Activated CD8-positive, alpha-beta memory T cell treated with anti-CD3 and anti-CD28 coated beads, Interleukin-2, amount 50 U/mL, for 1 hour (primary cell): ENCODE measurements around the gene RANBP10.

ENCODE experiments used
- DNase-seq: peaks from one replicate; pipeline ENCODE4 v3.0.0-alpha.2; 2020; ENCODE audit errors: extremely low read depth

RANBP10 gene

GRCh38 chr16:67825906-67826305 lies 19.5 kb upstream of the RANBP10 start:
- DNase-seq = no peak

GRCh38 chr16:67825119-67825518 lies 18.8 kb upstream of the RANBP10 start:
- no peak for DNase-seq

GRCh38 chr16:67822511-67822910 lies 16.2 kb upstream of the RANBP10 start:
- no peak for DNase-seq

GRCh38 chr16:67820608-67821259 lies 14.4 kb upstream of the RANBP10 start:
- no peak for DNase-seq

- no peak for DNase-seq
Observed at GRCh38 chr16:67814567-67814966, 8.2 kb upstream of the RANBP10 start.

- DNase-seq = no peak
Observed at GRCh38 chr16:67811899-67812298, 5.5 kb upstream of the RANBP10 start.

- no peak for DNase-seq
Observed at GRCh38 chr16:67807148-67807682, 855 bp upstream of the RANBP10 start.

- no peak for DNase-seq
Observed at GRCh38 chr16:67805718-67806427, 487 bp downstream of the RANBP10 start.

GRCh38 chr16:67804853-67805542 lies 1.4 kb downstream of the RANBP10 start:
- DNase-seq = no peak

- no peak for DNase-seq
Observed at GRCh38 chr16:67803894-67804293, 2.5 kb downstream of the RANBP10 start.

- no peak for DNase-seq
Observed at GRCh38 chr16:67801883-67802282, 4.5 kb downstream of the RANBP10 start.

- no peak for DNase-seq
Observed at GRCh38 chr16:67801241-67801640, 5.1 kb downstream of the RANBP10 start.

- DNase-seq = no peak
Observed at GRCh38 chr16:67800338-67800926, 5.9 kb downstream of the RANBP10 start.

- no peak for DNase-seq
Observed at GRCh38 chr16:67796099-67796718, 10.2 kb downstream of the RANBP10 start.

GRCh38 chr16:67790071-67790470 lies 16.3 kb downstream of the RANBP10 start:
- DNase-seq = no peak

GRCh38 chr16:67786491-67786890 lies 19.9 kb downstream of the RANBP10 start:
- DNase-seq = no peak

GRCh38 chr16:67783353-67783725 lies 23.0 kb downstream of the RANBP10 start:
- DNase-seq = no peak

GRCh38 chr16:67782567-67783352 lies 23.6 kb downstream of the RANBP10 start:
- no peak for DNase-seq

GRCh38 chr16:67781565-67781921 lies 24.8 kb downstream of the RANBP10 start:
- DNase-seq = no peak

GRCh38 chr16:67780847-67781564 lies 25.4 kb downstream of the RANBP10 start:
- no peak for DNase-seq
